K562 (cell line): ENCODE results near the gene CDC42SE2. TPM values are rescaled to one million over a fixed set of nuclear protein-coding genes. Genes with fewer than 3 reads are reported as not detected.

Experiments used
- ATAC-seq: fragments of 200-7000 bp; cut with Tn5 transposase; 3 replicates; pipeline ENCODE4 v1.9.1; 2020; ENCODE audit warnings: moderate library complexity
- BruUV-seq: library from RNA; stranded (reverse); fragments of 400-500 nt; replicated peaks from 2 replicates; lab custom pipeline; 2021; lab: Mats Ljungman, UMichigan
- CTCF ChIA-PET: fragments of 300-600 bp; formaldehyde crosslinking; extraction: SDS; loops from one replicate; lab custom pipeline; 2021; ENCODE audit warnings: low intra/inter-chr PET ratio; lab: Yijun Ruan, JAX
- POLR2A ChIA-PET: fragments of 300-600, 350-650 bp; sonication (Branson Sonifier 250); formaldehyde crosslinking; extraction: SDS; loops from one replicate; lab custom pipeline; 2021; ENCODE audit warnings: antibody characterized with exemption, inconsistent platforms; lab: Yijun Ruan, JAX
- DNase-seq, 4 experiments: peaks; one replicate each; pipeline versions ENCODE4 v3.0.0 to v3.0.0-alpha.2; 2011 to 2018; ENCODE audit warnings: low spot score in 3 of 4, mixed read lengths in 3 of 4; ENCODE audit errors: extremely low read depth in 1 of 4
- FAIRE-seq: peaks from 2 replicates; lab custom pipeline; 2011; peaks lifted over from hg19 to GRCh38; lab: Jason Lieb, UNC
- H2AFZ ChIP-seq: 2 replicates; pipeline ENCODE4 v1.6.0; 2011; ENCODE audit warnings: low read depth, low read length, control low read depth, inconsistent platforms
- H3K27ac ChIP-seq: fragments of 200-600 bp; 3 replicates; pipeline ENCODE4 v1.8.0; 2011; ENCODE audit warnings: low read depth, mild to moderate bottlenecking, control low read depth, inconsistent platforms, low read length, moderate library complexity, mixed read lengths; ENCODE audit errors: extremely low read depth
- H3K27me3 ChIP-seq, 2 experiments: fragments of 300-600 bp in 1 of 2; 2 replicates in 1 of 2; 3 replicates in 1 of 2; pipeline versions ENCODE4 v1.6.0 to v1.8.0; 2011; ENCODE audit warnings: inconsistent platforms in 2 of 2, low read length in 2 of 2, mild to moderate bottlenecking in 1 of 2, mixed read lengths in 1 of 2, moderate library complexity in 1 of 2; ENCODE audit not compliant: control insufficient read depth in 2 of 2, insufficient read depth in 2 of 2
- H3K36me3 ChIP-seq: fragments of 300-600 bp; 3 replicates; pipeline ENCODE4 v1.8.0; 2011; ENCODE audit warnings: mild to moderate bottlenecking, low read length, inconsistent platforms; ENCODE audit not compliant: control insufficient read depth, insufficient read depth
- H3K4me1 ChIP-seq, 2 experiments: fragments of 200-600 bp in 1 of 2; replicated peaks in 1 of 2; 2 replicates in 1 of 2; 3 replicates in 1 of 2; pipeline versions ENCODE4 v1.5.1 to v1.8.0; 2011; ENCODE audit warnings: inconsistent platforms in 2 of 2, low read length in 2 of 2, mild to moderate bottlenecking in 1 of 2, mixed read lengths in 1 of 2, moderate library complexity in 1 of 2; ENCODE audit not compliant: control insufficient read depth in 2 of 2, insufficient read depth in 2 of 2
- H3K4me2 ChIP-seq: 2 replicates; pipeline ENCODE4 v1.6.1; 2011; ENCODE audit warnings: low read length, control low read depth, inconsistent platforms, mixed read lengths; ENCODE audit not compliant: insufficient read depth
- H3K4me3 ChIP-seq: fragments of 200-600 bp; sonication (generic), shearing (Covaris generic); 2 replicates; pipeline ENCODE4 v1.5.1; 2016; ENCODE audit warnings: control low read depth, inconsistent platforms
- H3K79me2 ChIP-seq: fragments of 200-600 bp; 3 replicates; pipeline ENCODE4 v1.8.0; 2011; ENCODE audit warnings: low read length, inconsistent platforms; ENCODE audit not compliant: control insufficient read depth, insufficient read depth
- H3K9ac ChIP-seq, 2 experiments: 2 replicates each; pipeline versions ENCODE4 v1.6.0 to v1.6.1; 2011; ENCODE audit warnings: low read depth in 2 of 2, low read length in 2 of 2, control low read depth in 1 of 2, inconsistent platforms in 1 of 2, mild to moderate bottlenecking in 1 of 2, mixed read lengths in 1 of 2; ENCODE audit not compliant: insufficient read depth in 1 of 2
- H3K9me1 ChIP-seq: one replicate; pipeline ENCODE4 v1.6.0; 2011; ENCODE audit warnings: inconsistent platforms, mild to moderate bottlenecking, low read length, moderate library complexity; ENCODE audit not compliant: control insufficient read depth, insufficient read depth
- H3K9me3 ChIP-seq: replicated peaks from 2 replicates; pipeline ENCODE4 v1.5.1; 2011; ENCODE audit warnings: low read depth, low read length, inconsistent platforms; ENCODE audit not compliant: control insufficient read depth, insufficient read depth
- H4K20me1 ChIP-seq: replicated peaks from 2 replicates; pipeline ENCODE4 v1.6.1; 2011; ENCODE audit warnings: low read length, inconsistent platforms, mixed read lengths; ENCODE audit not compliant: control insufficient read depth, insufficient read depth
- ATF7 ChIP-seq: fragments of 450-650 bp; IDR thresholded peaks from 2 replicates; pipeline ENCODE4 v1.7.1; 2014; ENCODE audit warnings: mild to moderate bottlenecking, moderate library complexity
- BACH1 ChIP-seq: fragments of 200-800 bp; sonication (Bioruptor generic); IDR thresholded peaks from 2 replicates; pipeline ENCODE4 v1.6.1; 2016; ENCODE audit warnings: missing genetic modification characterization, missing compliant biosample characterization
- ELK1 ChIP-seq: sonication (generic); formaldehyde crosslinking; IDR thresholded peaks from 2 replicates; pipeline ENCODE4 v1.8.1; 2022; ENCODE audit warnings: missing genetic modification reagents
- EP300 ChIP-seq: IDR thresholded peaks from 2 replicates; pipeline ENCODE4 v1.6.1; 2012; ENCODE audit warnings: low read length, improper control_type of control experiment
- EP400 ChIP-seq: fragments of 450-650 bp; IDR thresholded peaks from 2 replicates; pipeline ENCODE4 v1.6.1; 2017; ENCODE audit warnings: antibody characterized with exemption, mild to moderate bottlenecking, moderate library complexity
- FOXJ2 ChIP-seq: fragments of 200-800 bp; sonication (Bioruptor generic); IDR thresholded peaks from 2 replicates; pipeline ENCODE4 v1.6.1; 2016; ENCODE audit warnings: missing genetic modification characterization, missing compliant biosample characterization
- HMBOX1 ChIP-seq: sonication (generic); IDR thresholded peaks from 2 replicates; pipeline ENCODE4 v1.6.1; 2016
- JUND ChIP-seq, 2 experiments: IDR thresholded peaks; 2 replicates in 1 of 2; 3 replicates in 1 of 2; pipeline ENCODE4 v1.6.1; 2011; ENCODE audit warnings: borderline replicate concordance in 2 of 2, low read depth in 2 of 2, low read length in 2 of 2, improper control_type of control experiment in 1 of 2, missing biosample characterization in 1 of 2, missing genetic modification characterization in 1 of 2, missing genetic modification reagents in 1 of 2
- KLF1 ChIP-seq: fragments of 450-650 bp; IDR thresholded peaks from 2 replicates; pipeline ENCODE4 v1.6.1; 2016; ENCODE audit warnings: missing genetic modification characterization, missing compliant biosample characterization
- NFIC ChIP-seq: fragments of 450-650 bp; IDR thresholded peaks from 2 replicates; pipeline ENCODE4 v1.6.1; 2017; ENCODE audit warnings: mild to moderate bottlenecking, inconsistent platforms
- NONO ChIP-seq, 2 experiments: fragments of 200-400 bp in 1 of 2; fragments of 450-650 bp in 1 of 2; formaldehyde crosslinking in 1 of 2; IDR thresholded peaks; 2 replicates each; pipeline ENCODE4 v1.6.1; 2017; ENCODE audit warnings: low read depth in 2 of 2, mild to moderate bottlenecking in 2 of 2, moderate library complexity in 2 of 2, low read length in 1 of 2
- PBX2 ChIP-seq, 2 experiments: IDR thresholded peaks in 1 of 2; conservative IDR thresholded peaks in 1 of 2; 2 replicates each; pipeline ENCODE4 v1.6.1; 2016; ENCODE audit warnings: low read depth in 2 of 2, mild to moderate bottlenecking in 1 of 2, missing compliant biosample characterization in 1 of 2, missing genetic modification characterization in 1 of 2, moderate library complexity in 1 of 2
- SNRNP70 ChIP-seq: fragments of 200-400 bp; formaldehyde crosslinking; optimal IDR thresholded peaks from 2 replicates; pipeline ENCODE3; 2017; ENCODE audit warnings: low read depth, low read length
- TCF3 ChIP-seq: sonication (generic); formaldehyde crosslinking; IDR thresholded peaks from 2 replicates; pipeline ENCODE4 v1.4.0; 2020; ENCODE audit warnings: mild to moderate bottlenecking, missing genetic modification reagents
- ZFX ChIP-seq: sonication (generic); formaldehyde crosslinking; IDR thresholded peaks from 2 replicates; pipeline ENCODE4 v1.8.0; 2022; ENCODE audit warnings: mild to moderate bottlenecking, missing genetic modification reagents, moderate library complexity
- ZNF707 ChIP-seq: fragments of 250-450 bp; sonication (Bioruptor Pico); conservative IDR thresholded peaks from 2 replicates; pipeline ENCODE4 v1.8.0; 2022; ENCODE audit warnings: inconsistent platforms, mild to moderate bottlenecking, moderate library complexity
- in situ Hi-C: fragments of 300-500 bp; cut with MboI; formaldehyde crosslinking; loops from 4 replicates; pipeline ENCODE4 v1.15.0; 2018; ENCODE audit warnings: inconsistent platforms, mixed read lengths
- intact Hi-C: fragments of 100-400 bp; cut with micrococcal nuclease; formaldehyde crosslinking; loops from 2 replicates; pipeline ENCODE4 v1.14.2; 2022
- polyA plus RNA-seq, 8 experiments: library from polyadenylated mRNA; depleted of rRNA in 4 of 8; stranded (reverse) in 5 of 8; unstranded in 3 of 8; fragments of >200 nt; fragmentation: Nextera tagmentation in 2 of 8; fragmentation: Illumina TruSeq in 1 of 8; extraction: Ambion mirVana in 2 of 8; extraction: Trizol in 1 of 8; gene quantifications; 2 replicates each; pipeline versions ENCODE4 v1.2.1 to v1.2.3, GENCODE V29; 2011 to 2014; ENCODE audit warnings: inconsistent platforms in 1 of 8, missing spikeins in 1 of 8
- total RNA-seq, 7 experiments: library from RNA; depleted of rRNA in 6 of 7; stranded (reverse); fragments of >200 nt in 6 of 7; fragmentation: Illumina TruSeq in 2 of 7; extraction: Trizol in 2 of 7; gene quantifications; 2 replicates each; pipeline versions ENCODE4 v1.2.1 to v1.2.3, GENCODE V29; 2011 to 2021; ENCODE audit warnings: low replicate concordance in 1 of 7

The CDC42SE2 gene
- total and polyA plus RNA-seq, 9 of the 15 experiments (the other 6 are each of a cell fraction or from before 2014, with no cell fraction given): 24.8 to 44.3 (median 32.7) TPM

GRCh38 chr5:131378721-131379541, 115.1 kb downstream of the CDC42SE2 start:
- Histone ChIP-seq H4K20me1 (no peaks in the 10 kb centered on the region), H3K27ac (peak overlapping the region; percentile 83), H3K4me2 (peak overlapping the region; percentile 62; the same call in 1 of the 2 replicates), H3K9ac (peak overlapping the region in 1 of 2 experiments; percentile 47; a peak in 2 of 4 replicates), H3K9me3 (no peaks in the 10 kb centered on the region), H3K9me1 (no peaks in the 10 kb centered on the region), H3K79me2 (peaks cover 81% of the 10 kb centered on the region), H2AFZ (no peak overlapping the region), H3K36me3 (no peaks in the 10 kb centered on the region; the same call in 2 of the 3 replicates), H3K4me3 (no peak overlapping the region), H3K27me3 (no peaks in the 10 kb centered on the region), H3K4me1 (peaks cover 11 to 58% of the 10 kb centered on the region in 2 experiments)
- ATAC-seq (peak; percentile 15), DNase-seq (peak in 1 of 4 experiments; percentile 34), FAIRE-seq (no peak)
- BruUV-seq: no TSS peak
- intact Hi-C loops: no loop called here
- in situ Hi-C loops: loop anchor here (25.0 kb wide), 1 partner anchor 492 kb away; no protein-coding TSS in a partner anchor
- CTCF ChIA-PET: no interaction called here
- POLR2A ChIA-PET: interaction anchor here (0.7 to 1.2 kb wide), 5 partner anchors 18 to 116 kb away, joined by 3 to 4 read pairs (median 3); no protein-coding TSS in a partner anchor
- peak; percentile 21; the same call in 1 of the 2 replicates for TF ChIP-seq NFIC
- TF ChIP-seq HMBOX1: peak; percentile 47; the same call in 1 of the 2 replicates
- TF ChIP-seq NONO (IDR thresholded peaks at IDR 0.05; ENCODE audit: low read depth in 2 of 2, low read length in 1 of 2): no peak
- no peak for TF ChIP-seq KLF1 (tag)
- TF ChIP-seq ZNF707: no peak
- TF ChIP-seq EP400: peak; percentile 42; the same call in 1 of the 2 replicates
- no peak for TF ChIP-seq PBX2 (CRISPR knock-in tag; IDR thresholded peaks at IDR 0.05; ENCODE audit: low read depth)
- no peak for TF ChIP-seq PBX2 (tag; conservative IDR thresholded peaks at IDR 0.05; ENCODE audit: low read depth)
- peak; percentile 54 for TF ChIP-seq TCF3 (CRISPR knock-in tag)
- TF ChIP-seq EP300: peak; percentile 50
- TF ChIP-seq FOXJ2 (tag): 0 out of 2 replicates have a peak, but pooled peaks have one; percentile 48
- TF ChIP-seq ELK1: no peak
- peak; percentile 34; the same call in 1 of the 2 replicates for TF ChIP-seq ZFX (CRISPR knock-in tag)
- no peak for TF ChIP-seq JUND (IDR thresholded peaks at IDR 0.05; ENCODE audit: borderline replicate concordance, low read depth, low read length)
- TF ChIP-seq JUND (tag; IDR thresholded peaks at IDR 0.05; ENCODE audit: borderline replicate concordance, low read depth, low read length): 0 out of 3 replicates have a peak, but pooled peaks have one; percentile 32
- peak; percentile 25; the same call in 1 of the 2 replicates for TF ChIP-seq BACH1 (tag)
- no peak for TF ChIP-seq SNRNP70
- peak; percentile 88 for TF ChIP-seq ATF7
